SJSA1 (cell line): Measurements from ENCODE around the gene IL17RD. TPM values are rescaled to one million over a fixed set of nuclear protein-coding genes. Genes with fewer than 3 reads are reported as not detected.
A peak's percentile ranks its signal among the peaks of the same experiment; 100 is the strongest.

Source experiments
- DNase-seq, 2 experiments: peaks; one replicate each; pipeline ENCODE4 v3.0.0-alpha.2; 2015 to 2020; ENCODE audit warnings: low spot score in 2 of 2, low read depth in 1 of 2
- H3K27ac ChIP-seq: fragments of 250-450 bp; sonication (Bioruptor Pico); 2 replicates; pipeline ENCODE4 v1.5.1; 2020; ENCODE audit warnings: mild to moderate bottlenecking, moderate library complexity
- H3K27me3 ChIP-seq: fragments of 250-450 bp; sonication (Bioruptor Pico); replicated peaks from 2 replicates; pipeline ENCODE4 v1.5.1; 2020; ENCODE audit warnings: mild to moderate bottlenecking, moderate library complexity
- H3K36me3 ChIP-seq: fragments of 250-450 bp; sonication (Bioruptor Pico); 2 replicates; pipeline ENCODE4 v1.5.1; 2020; ENCODE audit warnings: mild to moderate bottlenecking
- H3K4me1 ChIP-seq: fragments of 250-450 bp; sonication (Bioruptor Pico); replicated peaks from 2 replicates; pipeline ENCODE4 v1.6.1; 2021; ENCODE audit warnings: mild to moderate bottlenecking
- H3K4me3 ChIP-seq: fragments of 250-450 bp; sonication (Bioruptor Pico); 2 replicates; pipeline ENCODE4 v1.5.1; 2020; ENCODE audit warnings: mild to moderate bottlenecking
- H3K9me3 ChIP-seq: fragments of 250-450 bp; sonication (Bioruptor Pico); replicated peaks from 2 replicates; pipeline ENCODE4 v1.5.1; 2020; ENCODE audit warnings: mild to moderate bottlenecking
- total RNA-seq: library from RNA; depleted of rRNA; stranded (reverse); fragments of >200 nt; shearing (Covaris generic); gene quantifications from 2 replicates; pipeline ENCODE4 v1.2.3, GENCODE V29; 2014

The IL17RD gene
- total RNA-seq, 1 experiment from 2014 or later, result not detected

- Histone ChIP-seq H3K4me3 (no peak overlapping the region), H3K9me3 (no peaks in the 10 kb centered on the region), H3K4me1 (no peaks in the 10 kb centered on the region), H3K36me3 (no peaks in the 10 kb centered on the region), H3K27me3 (no peaks in the 10 kb centered on the region), H3K27ac (no peak overlapping the region)
- no peak for DNase-seq
These were observed 55.5 kb downstream of the IL17RD start for GRCh38 chr3:57109437-57110199.

- H3K9me3 ChIP-seq, result no peaks in the 10 kb centered on the region
- no peaks in the 10 kb centered on the region for H3K27me3 ChIP-seq
These were observed 56.5 kb downstream of the IL17RD start for GRCh38 chr3:57108684-57109083.

GRCh38 chr3:57105585-57105984 lies 59.6 kb downstream of the IL17RD start:
- Histone ChIP-seq H3K27me3 (no peaks in the 10 kb centered on the region), H3K27ac (no peak overlapping the region), H3K4me3 (no peak overlapping the region), H3K9me3 (no peaks in the 10 kb centered on the region), H3K36me3 (no peaks in the 10 kb centered on the region), H3K4me1 (no peaks in the 10 kb centered on the region)
- no peak for DNase-seq

More at GRCh38 chr3:57108684-57109083, 56.5 kb downstream of the IL17RD start:
- no peak for DNase-seq
- Histone ChIP-seq H3K4me1 (no peaks in the 10 kb centered on the region), H3K4me3 (no peak overlapping the region), H3K36me3 (no peaks in the 10 kb centered on the region), H3K27ac (no peak overlapping the region)

- DNase-seq, result peak; percentile 47 to 56
- H3K36me3 ChIP-seq, result no peaks in the 10 kb centered on the region
- H3K27me3 ChIP-seq, result no peaks in the 10 kb centered on the region
These were observed 65.0 kb downstream of the IL17RD start for GRCh38 chr3:57100046-57100695.

GRCh38 chr3:57098418-57099310 lies 66.5 kb downstream of the IL17RD start:
- H3K9me3 ChIP-seq, result no peaks in the 10 kb centered on the region
- no peaks in the 10 kb centered on the region for H3K27me3 ChIP-seq
- no peak overlapping the region for H3K27ac ChIP-seq
- no peak for DNase-seq
- H3K4me1 ChIP-seq, result no peaks in the 10 kb centered on the region
- H3K4me3 ChIP-seq, result no peak overlapping the region
- H3K36me3 ChIP-seq, result no peaks in the 10 kb centered on the region

More at GRCh38 chr3:57100046-57100695, 65.0 kb downstream of the IL17RD start:
- Histone ChIP-seq H3K4me3 (no peak overlapping the region), H3K27ac (no peak overlapping the region), H3K4me1 (no peaks in the 10 kb centered on the region), H3K9me3 (no peaks in the 10 kb centered on the region)

GRCh38 chr3:57097536-57097935 lies 67.6 kb downstream of the IL17RD start:
- H3K9me3 ChIP-seq, result no peaks in the 10 kb centered on the region
- no peak for DNase-seq
- no peak overlapping the region for H3K27ac ChIP-seq
- no peak overlapping the region for H3K4me3 ChIP-seq
- no peaks in the 10 kb centered on the region for H3K36me3 ChIP-seq
- H3K4me1 ChIP-seq, result no peaks in the 10 kb centered on the region
- H3K27me3 ChIP-seq, result no peaks in the 10 kb centered on the region

GRCh38 chr3:57095363-57095762 lies 69.8 kb downstream of the IL17RD start:
- Histone ChIP-seq H3K4me3 (no peak overlapping the region), H3K27me3 (no peaks in the 10 kb centered on the region), H3K27ac (no peak overlapping the region), H3K4me1 (no peaks in the 10 kb centered on the region), H3K36me3 (no peaks in the 10 kb centered on the region), H3K9me3 (no peaks in the 10 kb centered on the region)
- DNase-seq, result no peak

- H3K4me1 ChIP-seq, result no peaks in the 10 kb centered on the region
- H3K27ac ChIP-seq, result no peak overlapping the region
These were observed 70.6 kb downstream of the IL17RD start for GRCh38 chr3:57094575-57094974.

GRCh38 chr3:57093971-57094535 lies 71.1 kb downstream of the IL17RD start:
- Histone ChIP-seq H3K27me3 (no peaks in the 10 kb centered on the region), H3K36me3 (no peaks in the 10 kb centered on the region), H3K4me3 (no peak overlapping the region), H3K9me3 (no peaks in the 10 kb centered on the region), H3K27ac (no peak overlapping the region), H3K4me1 (no peaks in the 10 kb centered on the region)
- no peak for DNase-seq

More at GRCh38 chr3:57094575-57094974, 70.6 kb downstream of the IL17RD start:
- no peaks in the 10 kb centered on the region for H3K9me3 ChIP-seq
- no peaks in the 10 kb centered on the region for H3K27me3 ChIP-seq
- DNase-seq, result no peak
- H3K36me3 ChIP-seq, result no peaks in the 10 kb centered on the region
- no peak overlapping the region for H3K4me3 ChIP-seq

GRCh38 chr3:57093489-57093888 lies 71.7 kb downstream of the IL17RD start:
- Histone ChIP-seq H3K9me3 (no peaks in the 10 kb centered on the region), H3K36me3 (no peaks in the 10 kb centered on the region), H3K27ac (no peak overlapping the region), H3K27me3 (no peaks in the 10 kb centered on the region), H3K4me1 (no peaks in the 10 kb centered on the region), H3K4me3 (no peak overlapping the region)
- DNase-seq, result no peak

- H3K4me3 ChIP-seq, result no peak overlapping the region
- H3K9me3 ChIP-seq, result no peaks in the 10 kb centered on the region
- no peak overlapping the region for H3K27ac ChIP-seq
- H3K27me3 ChIP-seq, result no peaks in the 10 kb centered on the region
- H3K4me1 ChIP-seq, result no peaks in the 10 kb centered on the region
- DNase-seq, result no peak
- no peaks in the 10 kb centered on the region for H3K36me3 ChIP-seq
These were observed 73.5 kb downstream of the IL17RD start for GRCh38 chr3:57091521-57092273.

- Histone ChIP-seq H3K27ac (no peak overlapping the region), H3K27me3 (no peaks in the 10 kb centered on the region), H3K9me3 (no peaks in the 10 kb centered on the region), H3K4me3 (no peak overlapping the region), H3K36me3 (no peaks in the 10 kb centered on the region), H3K4me1 (no peaks in the 10 kb centered on the region)
- DNase-seq, result no peak
These were observed 76.1 kb downstream of the IL17RD start for GRCh38 chr3:57089043-57089442.

GRCh38 chr3:57088503-57088902 lies 76.7 kb downstream of the IL17RD start:
- Histone ChIP-seq H3K27ac (no peak overlapping the region), H3K4me1 (no peaks in the 10 kb centered on the region), H3K27me3 (no peaks in the 10 kb centered on the region), H3K4me3 (no peak overlapping the region), H3K36me3 (no peaks in the 10 kb centered on the region), H3K9me3 (no peaks in the 10 kb centered on the region)
- no peak for DNase-seq
